ENCODE data around the gene MYH3. TPM values are rescaled to one million over a fixed set of nuclear protein-coding genes. Genes with fewer than 3 reads are reported as not detected.

The MYH3 gene
- total RNA-seq, 1 experiment from 2014 or later: 2.1 TPM

- H3K36me3 Mint-ChIP-seq (ENCODE audit: insufficient read depth, unreplicated experiment): no peaks in the 10 kb centered on the region
- CTCF ChIA-PET: interaction anchor here (0.5 to 4.9 kb wide), 66 partner anchors 8 to 1779 kb away, joined by 3 to 105 read pairs (median 4); partner anchors contain the start of genes MYH3, PIK3R6 and PIRT
- intact Hi-C loops (cut with micrococcal nuclease): no loop called here
- H3K4me3 Mint-ChIP-seq (ENCODE audit: unreplicated experiment): no peak overlapping the region
- POLR2A ChIA-PET: no interaction called here
- H3K9me3 Mint-ChIP-seq (ENCODE audit: unreplicated experiment): no peaks in the 10 kb centered on the region
- peak; percentile 71 for DNase-seq (ENCODE audit: unreplicated experiment)
- H3K27ac Mint-ChIP-seq (ENCODE audit: low read depth, unreplicated experiment): no peak overlapping the region
- no peaks in the 10 kb centered on the region for H3K4me1 Mint-ChIP-seq (ENCODE audit: insufficient read depth, unreplicated experiment)
- TF ChIP-seq, protein P1, sequence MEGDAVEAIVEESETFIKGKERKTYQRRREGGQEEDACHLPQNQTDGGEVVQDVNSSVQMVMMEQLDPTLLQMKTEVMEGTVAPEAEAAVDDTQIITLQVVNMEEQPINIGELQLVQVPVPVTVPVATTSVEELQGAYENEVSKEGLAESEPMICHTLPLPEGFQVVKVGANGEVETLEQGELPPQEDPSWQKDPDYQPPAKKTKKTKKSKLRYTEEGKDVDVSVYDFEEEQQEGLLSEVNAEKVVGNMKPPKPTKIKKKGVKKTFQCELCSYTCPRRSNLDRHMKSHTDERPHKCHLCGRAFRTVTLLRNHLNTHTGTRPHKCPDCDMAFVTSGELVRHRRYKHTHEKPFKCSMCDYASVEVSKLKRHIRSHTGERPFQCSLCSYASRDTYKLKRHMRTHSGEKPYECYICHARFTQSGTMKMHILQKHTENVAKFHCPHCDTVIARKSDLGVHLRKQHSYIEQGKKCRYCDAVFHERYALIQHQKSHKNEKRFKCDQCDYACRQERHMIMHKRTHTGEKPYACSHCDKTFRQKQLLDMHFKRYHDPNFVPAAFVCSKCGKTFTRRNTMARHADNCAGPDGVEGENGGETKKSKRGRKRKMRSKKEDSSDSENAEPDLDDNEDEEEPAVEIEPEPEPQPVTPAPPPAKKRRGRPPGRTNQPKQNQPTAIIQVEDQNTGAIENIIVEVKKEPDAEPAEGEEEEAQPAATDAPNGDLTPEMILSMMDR (IDR thresholded peaks at IDR 0.05; ENCODE audit: unreplicated experiment): peak; percentile 79
- BruUV-seq (replicated peaks): no TSS peak
- no peaks in the 10 kb centered on the region for H3K27me3 Mint-ChIP-seq (ENCODE audit: insufficient read depth, unreplicated experiment)
Observed at GRCh38 chr17:10646392-10646990, 10.6 kb downstream of the MYH3 start.

DNA sequence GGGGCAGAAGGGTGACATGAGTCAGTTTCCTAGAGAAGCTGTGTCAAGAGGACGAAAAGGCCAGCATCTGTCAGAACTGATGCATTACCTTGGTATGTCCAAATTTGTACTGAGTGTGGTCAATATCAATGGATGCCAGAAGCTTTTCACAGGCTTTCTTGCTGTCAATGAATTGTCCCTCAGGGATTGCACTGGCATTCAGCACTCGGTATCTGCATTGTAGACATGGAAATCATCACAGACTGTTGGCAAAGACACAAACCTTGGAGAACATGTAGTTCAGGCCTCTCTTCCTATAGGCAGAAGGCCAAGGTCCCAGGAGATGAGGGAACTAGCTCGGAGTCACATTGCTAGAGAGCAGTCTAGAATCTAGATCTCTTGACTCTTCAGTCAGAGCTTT, 16.6 kb downstream of the MYH3 start:
- ChIA-PET CTCF (interaction anchor here (0.7 to 19.1 kb wide), 6 partner anchors 9 to 1346 kb away, joined by 3 to 269 read pairs (median 4); no protein-coding TSS in a partner anchor), POLR2A (interaction anchor here (0.6 kb wide), 1 partner anchor 810 kb away, joined by 3 read pairs; no protein-coding TSS in a partner anchor)
- intact Hi-C loops (cut with micrococcal nuclease): no loop called here
- Mint-ChIP-seq H3K36me3 (ENCODE audit: insufficient read depth, unreplicated experiment) (peaks cover 5% of the 10 kb centered on the region), H3K4me3 (ENCODE audit: unreplicated experiment) (no peak overlapping the region), H3K27me3 (ENCODE audit: insufficient read depth, unreplicated experiment) (no peaks in the 10 kb centered on the region), H3K4me1 (ENCODE audit: insufficient read depth, unreplicated experiment) (no peaks in the 10 kb centered on the region), H3K27ac (ENCODE audit: low read depth, unreplicated experiment) (no peak overlapping the region), H3K9me3 (ENCODE audit: unreplicated experiment) (peaks cover 7% of the 10 kb centered on the region)
- DNase-seq (ENCODE audit: unreplicated experiment): no peak
- TF ChIP-seq, protein P1 (IDR thresholded peaks at IDR 0.05; ENCODE audit: unreplicated experiment): no peak
- BruUV-seq (replicated peaks): no TSS peak

DNA sequence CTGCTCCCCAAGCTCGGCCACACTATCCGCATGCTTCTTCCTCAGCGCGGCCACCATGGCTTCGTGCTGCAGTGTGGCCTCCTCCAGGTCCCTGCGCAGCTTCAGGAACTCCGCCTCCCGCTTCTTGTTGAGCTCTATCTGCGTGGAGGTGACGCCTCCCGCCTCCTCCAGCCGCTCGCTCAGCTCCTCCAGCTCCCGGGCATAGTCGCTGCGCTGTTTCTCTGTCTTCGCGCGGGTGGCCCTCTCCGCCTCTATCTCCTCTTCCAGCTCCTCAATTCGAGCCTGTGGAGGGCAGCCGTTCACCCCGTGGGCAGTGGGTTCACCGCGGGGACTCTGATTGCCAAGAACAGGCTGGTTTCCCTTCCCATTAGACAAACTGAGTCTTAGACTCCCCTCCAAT, 19.0 kb downstream of the MYH3 start:
- DNase-seq (ENCODE audit: unreplicated experiment): no peak
- TF ChIP-seq, protein P1 (IDR thresholded peaks at IDR 0.05; ENCODE audit: unreplicated experiment): no peak
- Mint-ChIP-seq H3K36me3 (ENCODE audit: insufficient read depth, unreplicated experiment) (peaks cover 5% of the 10 kb centered on the region), H3K9me3 (ENCODE audit: unreplicated experiment) (peaks cover 7% of the 10 kb centered on the region), H3K4me3 (ENCODE audit: unreplicated experiment) (no peak overlapping the region), H3K4me1 (ENCODE audit: insufficient read depth, unreplicated experiment) (no peaks in the 10 kb centered on the region), H3K27ac (ENCODE audit: low read depth, unreplicated experiment) (no peak overlapping the region), H3K27me3 (ENCODE audit: insufficient read depth, unreplicated experiment) (no peaks in the 10 kb centered on the region)
- CTCF ChIA-PET: interaction anchor here (0.8 to 19.1 kb wide), 3 partner anchors 8 to 558 kb away, joined by 5 to 269 read pairs (median 105); no protein-coding TSS in a partner anchor
- POLR2A ChIA-PET: no interaction called here
- no TSS peak for BruUV-seq (replicated peaks)
- intact Hi-C loops (cut with micrococcal nuclease): no loop called here

DNA sequence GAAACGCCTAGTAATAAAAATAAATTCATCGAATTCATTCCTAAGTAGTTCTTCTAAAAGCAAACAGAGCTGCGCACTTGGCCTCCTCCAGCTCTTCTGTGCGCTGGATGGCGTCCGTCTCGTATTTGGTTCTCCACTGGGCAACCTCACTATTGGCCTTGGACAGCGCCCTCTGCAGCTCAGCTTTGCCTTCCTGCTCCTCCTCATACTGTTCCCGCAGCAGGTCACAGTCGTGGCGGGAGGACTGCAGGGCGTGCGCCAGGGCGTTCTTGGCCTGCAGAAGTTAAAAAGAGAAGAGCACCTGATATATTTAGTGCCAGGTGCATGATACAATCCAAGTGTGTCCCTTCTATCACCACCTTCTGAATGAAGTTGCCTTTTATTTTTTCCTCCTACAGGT, 21.8 kb downstream of the MYH3 start:
- peaks cover 5% of the 10 kb centered on the region for H3K36me3 Mint-ChIP-seq (ENCODE audit: insufficient read depth, unreplicated experiment)
- no TSS peak for BruUV-seq (replicated peaks)
- intact Hi-C loops (cut with micrococcal nuclease): no loop called here
- H3K4me3 Mint-ChIP-seq (ENCODE audit: unreplicated experiment): no peak overlapping the region
- ChIA-PET POLR2A (interaction anchor here (0.7 kb wide), 1 partner anchor 1141 kb away, joined by 3 read pairs; no protein-coding TSS in a partner anchor), CTCF (interaction anchor here (1.0 to 19.1 kb wide), 3 partner anchors 11 to 61 kb away, joined by 3 to 269 read pairs (median 105); no protein-coding TSS in a partner anchor)
- no peaks in the 10 kb centered on the region for H3K27me3 Mint-ChIP-seq (ENCODE audit: insufficient read depth, unreplicated experiment)
- no peak overlapping the region for H3K27ac Mint-ChIP-seq (ENCODE audit: low read depth, unreplicated experiment)
- H3K4me1 Mint-ChIP-seq (ENCODE audit: insufficient read depth, unreplicated experiment): no peaks in the 10 kb centered on the region
- no peak for DNase-seq (ENCODE audit: unreplicated experiment)
- TF ChIP-seq, protein P1 (IDR thresholded peaks at IDR 0.05; ENCODE audit: unreplicated experiment): no peak
- H3K9me3 Mint-ChIP-seq (ENCODE audit: unreplicated experiment): peaks cover 7% of the 10 kb centered on the region
